HG03439 (cell line): ENCODE data around the gene GAPDH.
A peak's percentile ranks its signal among the peaks of the same experiment; 100 is the strongest.
"Not testable (repeated sequence)": the region's sequence is repeated elsewhere in the genome, so short reads cannot be mapped to it uniquely, and the experiment has no call there.

Experiments
- ATAC-seq: cut with Tn5 transposase; IDR thresholded peaks from one replicate; pipeline ENCODE4 v1.9.1; 2021; ENCODE audit warnings: mild to moderate bottlenecking, moderate library complexity; ENCODE audit not compliant: unreplicated experiment

The GAPDH gene

DNA sequence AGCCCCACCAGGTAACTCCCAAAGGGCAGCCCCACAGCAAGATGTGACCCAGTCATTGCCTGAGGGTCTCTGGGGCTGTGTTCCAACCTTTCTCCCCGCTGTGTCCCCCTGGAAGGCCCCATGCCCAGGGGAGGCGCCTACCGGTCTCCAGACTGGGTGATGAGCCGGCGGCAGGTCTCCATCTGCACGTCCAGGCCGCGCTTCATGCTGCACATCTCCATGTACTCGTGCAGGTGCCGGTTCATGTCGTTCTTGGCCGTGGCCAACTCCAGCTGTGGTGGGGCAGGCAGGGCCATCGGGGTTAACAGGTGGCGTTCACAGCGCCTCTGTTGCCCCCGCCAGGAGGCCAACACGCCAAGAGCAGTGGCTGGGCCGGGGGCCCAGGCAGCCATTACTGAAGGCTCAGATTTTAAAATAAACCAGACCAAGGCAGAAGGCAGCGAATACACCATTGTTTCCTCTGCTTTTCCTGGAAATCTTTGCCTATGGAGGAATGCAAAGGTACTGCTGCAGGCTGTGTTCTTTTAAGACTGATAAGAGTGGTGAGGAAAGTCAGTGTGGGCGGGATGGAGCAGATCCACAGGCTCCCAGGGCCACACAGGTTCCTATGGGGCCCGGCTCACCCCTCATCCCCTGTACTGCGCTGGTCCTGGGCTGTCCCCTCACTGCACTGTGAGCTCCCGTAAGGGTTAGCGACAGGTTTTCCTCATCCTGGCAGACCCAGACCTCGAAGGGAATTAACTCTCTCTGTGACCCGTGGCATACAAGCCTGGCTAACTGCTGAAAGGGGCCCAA lies 7.3 kb downstream of the GAPDH start:
- ATAC-seq, result no peak

DNA sequence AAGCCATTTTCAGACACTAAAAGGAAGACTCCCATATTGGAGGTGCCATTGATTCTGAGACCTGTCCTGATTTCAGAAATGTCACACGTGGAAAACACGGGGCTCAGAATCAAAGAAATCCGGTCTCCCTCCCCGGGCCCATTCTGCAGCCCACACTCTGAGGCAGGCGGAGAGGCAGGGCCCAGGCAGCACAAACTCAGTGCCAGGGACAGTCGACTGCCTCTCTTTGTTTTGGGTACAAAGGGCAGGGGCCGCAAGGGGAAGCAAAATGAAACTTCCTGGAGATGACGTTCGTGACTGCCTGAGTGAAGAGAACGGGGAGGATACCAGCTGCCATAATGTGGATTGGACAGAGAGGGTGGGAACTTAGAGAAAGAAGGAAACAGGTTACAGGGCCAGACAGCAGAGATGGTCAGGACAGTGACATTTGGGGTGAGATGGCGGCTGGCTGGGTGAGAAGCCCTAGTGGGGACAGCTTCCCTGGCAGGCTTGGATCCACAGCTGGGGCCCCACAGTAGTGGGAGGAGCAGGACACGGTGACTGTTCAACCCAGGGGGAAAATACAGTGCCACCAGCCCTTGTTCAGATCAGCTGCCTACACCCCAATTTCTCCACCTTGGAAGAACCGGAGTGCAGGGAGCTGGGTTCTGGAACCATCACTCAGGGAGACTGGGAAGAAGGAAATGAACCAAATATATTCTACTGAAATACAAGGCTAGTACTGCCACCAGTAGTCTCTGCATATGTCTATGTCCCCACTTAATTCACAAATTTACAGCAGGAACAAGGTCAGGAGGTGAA lies 8.1 kb downstream of the GAPDH start:
- ATAC-seq, result no peak

DNA sequence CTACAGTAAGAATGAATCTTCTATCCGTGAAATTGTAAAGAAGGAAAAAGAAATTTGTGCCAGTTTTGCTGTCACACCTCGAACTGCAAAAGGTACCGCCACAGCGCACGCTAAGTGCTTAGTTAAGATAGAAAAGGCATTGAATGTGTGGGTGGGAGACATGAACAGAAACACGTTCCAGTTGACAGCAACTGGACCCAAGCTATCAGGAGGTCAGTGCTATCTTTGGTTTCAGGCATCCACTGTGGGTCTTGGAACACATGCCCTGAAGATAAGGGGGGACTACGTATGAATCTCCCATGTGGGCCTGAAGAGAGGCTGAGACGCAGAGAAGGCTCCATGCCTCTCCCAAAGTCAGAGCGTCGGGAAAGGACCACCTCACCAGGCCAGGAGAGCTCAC lies 11.7 kb downstream of the GAPDH start:
- ATAC-seq, result no peak

DNA sequence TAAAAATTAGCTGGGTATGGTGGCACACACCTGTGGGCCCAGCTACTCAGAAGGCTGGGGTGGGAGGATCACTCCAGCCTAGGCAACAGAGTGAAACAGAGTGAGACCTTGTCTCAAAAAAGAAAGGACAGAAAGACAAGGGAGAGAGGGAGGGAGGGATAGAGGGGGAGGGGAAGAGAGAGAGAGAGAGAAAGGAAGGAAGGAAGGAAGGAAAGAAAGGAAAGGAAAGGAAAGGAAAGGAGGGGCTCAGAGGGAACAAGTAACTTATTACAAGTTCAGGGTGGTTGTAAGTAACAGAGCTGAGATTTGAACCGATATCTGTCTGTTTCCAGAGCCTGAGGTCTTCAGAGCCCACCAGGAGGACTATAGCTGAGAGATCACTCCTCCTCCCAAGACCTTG lies 13.2 kb downstream of the GAPDH start:
- no peak for ATAC-seq

DNA sequence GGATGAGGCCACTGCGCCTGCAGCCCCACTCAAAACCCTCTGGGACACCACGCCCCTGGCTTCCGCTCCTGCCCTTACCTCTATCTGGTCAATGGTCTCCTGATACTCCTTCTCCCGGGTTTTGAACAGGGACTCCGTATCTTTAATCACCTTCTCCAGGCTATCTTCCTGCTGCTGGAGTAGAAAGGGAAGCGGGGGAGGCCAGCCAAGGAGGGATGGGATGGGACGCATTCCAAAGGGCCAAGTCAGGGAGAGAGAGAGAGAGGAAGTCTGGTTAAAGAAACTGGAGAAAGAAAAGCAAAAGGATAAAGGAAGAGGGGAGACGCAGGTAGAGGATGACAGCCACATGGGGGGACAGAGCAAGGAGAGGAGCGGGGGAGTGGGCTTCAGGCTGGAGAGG lies 13.7 kb downstream of the GAPDH start:
- no peak for ATAC-seq

DNA sequence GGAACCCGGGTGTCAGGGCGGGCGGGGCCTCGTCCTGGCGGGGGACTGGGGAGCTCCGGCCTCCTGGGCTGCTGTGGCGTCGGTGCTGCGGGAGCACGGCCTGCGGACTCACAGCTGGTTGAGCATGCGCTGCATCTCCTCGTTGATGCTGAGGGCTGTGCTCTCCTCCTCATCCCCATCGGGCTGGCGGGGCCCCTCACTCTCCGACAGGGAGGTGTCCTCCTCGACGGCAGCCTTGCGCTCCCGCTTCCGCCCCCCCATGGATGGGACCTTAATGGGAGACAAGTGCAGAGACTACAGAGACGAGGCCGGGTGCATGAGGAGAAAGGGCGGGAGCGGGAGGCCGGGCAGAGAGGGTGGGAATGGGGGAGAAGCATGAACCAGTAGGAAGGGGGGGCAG lies 14.2 kb downstream of the GAPDH start:
- no peak for ATAC-seq

DNA sequence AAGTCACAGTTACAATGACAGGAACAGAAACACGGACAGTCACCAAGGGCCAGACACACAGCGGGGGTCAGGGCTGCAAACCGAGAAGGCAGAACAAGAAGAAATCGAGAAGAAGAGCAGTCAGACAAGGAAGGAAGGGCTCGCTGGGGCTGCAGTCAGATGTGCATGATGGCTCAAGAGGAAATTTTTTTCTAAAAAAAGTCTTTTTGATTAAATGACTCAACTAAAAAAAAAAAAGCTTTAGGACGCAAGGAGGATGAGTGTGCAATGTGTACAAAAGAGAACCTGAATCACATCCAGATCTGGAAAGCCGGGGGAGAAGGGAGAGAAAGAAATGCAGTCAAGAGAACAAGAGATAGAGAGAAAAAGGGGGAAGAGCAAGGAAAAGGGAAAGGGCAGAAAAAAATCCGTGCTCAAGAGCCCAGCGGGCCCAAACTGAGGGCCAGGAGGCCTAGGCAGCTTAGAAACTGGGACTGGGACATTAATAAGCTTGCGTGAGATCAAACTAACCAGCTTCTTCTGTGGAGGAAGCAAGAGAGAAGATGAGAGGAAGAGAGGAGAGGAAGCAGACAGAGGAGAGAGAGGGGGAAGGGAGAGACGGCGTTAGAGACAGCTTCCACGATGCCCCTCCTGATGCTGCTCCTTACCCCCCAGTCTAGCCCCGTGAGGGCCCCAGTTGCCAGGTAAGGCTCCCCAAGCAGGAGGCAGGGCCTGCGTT lies 14.8 kb downstream of the GAPDH start:
- no peak for ATAC-seq

DNA sequence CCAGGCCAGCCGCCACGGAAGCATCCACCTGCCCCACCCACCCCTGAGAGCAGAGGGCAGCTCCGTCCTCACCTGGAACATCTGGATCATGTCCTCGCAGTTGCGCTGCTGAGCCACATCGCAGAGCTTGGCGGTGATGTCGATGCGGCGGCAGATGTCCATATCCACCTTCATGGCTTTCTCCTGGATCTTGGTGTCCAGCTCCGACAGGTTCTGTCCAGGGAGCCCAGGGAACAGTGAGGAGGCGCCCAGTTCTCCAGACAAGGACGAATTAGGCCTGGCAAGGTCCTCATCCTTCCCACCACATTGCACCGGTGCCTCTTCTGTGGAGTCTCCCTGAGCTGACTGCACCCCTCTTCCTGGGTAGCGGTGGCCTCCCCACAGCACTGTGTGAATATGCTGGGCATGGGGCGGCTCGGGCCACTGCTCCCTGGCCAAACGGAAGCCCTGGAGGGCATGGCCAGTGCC lies 15.4 kb downstream of the GAPDH start:
- ATAC-seq, result no peak

DNA sequence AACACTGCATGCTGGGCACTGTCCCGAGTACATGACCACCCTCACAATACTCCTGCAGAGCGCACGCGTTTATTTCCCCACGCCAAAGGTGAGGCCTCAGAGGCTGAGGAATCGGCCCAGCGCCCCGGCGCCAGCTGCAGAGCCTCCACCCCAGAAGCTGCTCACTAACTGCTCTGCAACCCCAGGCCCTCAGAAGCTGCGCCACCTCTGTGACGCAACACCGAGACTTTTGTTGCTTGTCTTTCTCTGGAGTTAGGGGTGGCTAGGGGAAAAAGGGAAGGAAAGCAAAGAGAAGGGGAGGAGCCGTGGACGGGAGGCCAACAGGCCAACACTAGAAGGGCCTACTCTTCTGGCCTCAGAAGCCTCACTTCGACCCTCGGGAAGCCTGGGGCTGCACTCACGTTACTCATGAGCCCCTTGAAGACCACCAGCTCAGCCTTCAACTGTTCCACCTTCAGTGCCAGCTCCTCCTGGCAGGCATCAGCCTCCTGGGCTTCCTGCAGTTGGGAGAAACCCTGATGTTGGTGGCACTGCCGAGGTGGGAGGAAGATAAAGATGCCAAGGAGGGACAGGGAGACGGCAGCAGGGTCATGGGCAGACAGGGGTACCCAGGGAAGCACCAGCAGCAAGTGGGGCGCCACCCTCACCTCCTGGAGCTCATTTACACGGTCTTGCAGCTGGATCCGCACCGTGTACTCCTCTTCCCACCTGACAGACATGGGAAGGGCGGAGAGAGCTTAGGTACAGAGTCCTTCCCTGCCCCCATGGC lies 16.2 kb downstream of the GAPDH start:
- no peak for ATAC-seq

DNA sequence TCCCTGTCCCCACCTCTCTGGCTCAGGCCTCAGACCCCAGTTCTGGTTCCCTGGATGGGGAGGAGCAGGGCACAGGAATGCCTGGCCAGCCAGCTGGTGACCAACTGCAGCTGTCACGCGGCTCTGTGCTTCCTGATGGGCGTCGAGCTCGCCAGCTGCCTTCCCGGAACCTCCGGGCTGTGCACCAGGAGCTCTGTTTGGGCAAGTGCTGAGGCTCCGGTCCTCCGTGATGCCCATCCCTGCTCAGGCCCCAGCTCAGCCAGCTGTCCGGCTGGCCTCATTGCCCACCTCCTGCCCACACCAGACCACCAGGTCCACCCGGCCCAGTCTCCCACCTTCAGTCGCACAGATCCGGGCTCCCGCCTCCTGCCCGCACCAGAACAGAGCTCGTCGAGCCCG lies 16.7 kb downstream of the GAPDH start:
- no peak for ATAC-seq

DNA sequence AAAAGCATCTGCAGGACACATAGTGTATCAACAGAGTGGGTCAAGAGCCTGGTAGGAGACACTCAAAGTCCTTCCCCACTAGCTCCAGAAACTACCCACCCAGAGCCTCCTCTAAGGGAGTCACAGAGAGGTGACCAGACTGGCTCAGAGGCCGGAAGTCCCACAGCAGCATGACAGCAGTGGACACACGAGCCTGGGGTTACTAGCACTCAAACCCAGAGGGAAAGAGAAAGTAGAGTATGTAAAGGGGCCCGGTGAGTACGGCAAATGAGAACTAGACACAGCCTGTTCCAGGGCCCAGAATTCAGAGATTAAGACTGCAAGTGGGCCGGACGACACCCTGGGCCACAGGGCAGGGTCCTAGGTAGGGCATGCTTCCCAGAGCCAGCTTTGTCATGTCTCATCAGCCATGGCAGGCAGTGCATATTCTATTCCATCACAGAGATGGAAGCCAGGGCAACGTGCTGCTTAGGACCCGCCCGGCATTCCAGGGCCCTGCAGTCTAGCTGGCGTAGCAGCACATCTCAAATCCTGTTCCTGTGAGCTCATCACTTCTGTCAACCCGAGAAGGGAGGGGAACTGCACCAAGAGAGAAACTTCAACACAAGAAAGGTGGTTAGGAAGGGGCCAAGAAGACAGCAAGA lies 17.3 kb downstream of the GAPDH start:
- ATAC-seq, result no peak

DNA sequence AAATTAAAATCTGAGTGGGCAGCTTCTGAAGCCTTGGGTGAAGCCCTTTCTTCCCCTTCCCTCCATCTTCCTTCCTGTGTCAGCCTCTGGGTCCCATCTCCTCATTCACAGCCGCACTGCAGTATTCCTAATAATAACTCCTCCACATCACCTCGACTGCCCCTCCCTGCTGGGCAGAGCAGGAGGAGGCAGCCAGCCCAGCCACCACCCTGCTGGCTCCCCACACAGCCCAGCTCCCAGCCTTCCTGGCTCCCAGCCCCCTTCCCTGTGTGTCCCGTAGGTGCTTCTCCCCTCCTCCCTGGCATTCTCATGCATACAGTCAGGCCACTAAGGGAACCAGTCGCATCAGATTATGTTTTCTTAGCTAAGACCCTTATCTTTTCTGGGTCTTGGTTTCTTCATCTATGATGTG lies 17.8 kb downstream of the GAPDH start:
- ATAC-seq, result no peak

DNA sequence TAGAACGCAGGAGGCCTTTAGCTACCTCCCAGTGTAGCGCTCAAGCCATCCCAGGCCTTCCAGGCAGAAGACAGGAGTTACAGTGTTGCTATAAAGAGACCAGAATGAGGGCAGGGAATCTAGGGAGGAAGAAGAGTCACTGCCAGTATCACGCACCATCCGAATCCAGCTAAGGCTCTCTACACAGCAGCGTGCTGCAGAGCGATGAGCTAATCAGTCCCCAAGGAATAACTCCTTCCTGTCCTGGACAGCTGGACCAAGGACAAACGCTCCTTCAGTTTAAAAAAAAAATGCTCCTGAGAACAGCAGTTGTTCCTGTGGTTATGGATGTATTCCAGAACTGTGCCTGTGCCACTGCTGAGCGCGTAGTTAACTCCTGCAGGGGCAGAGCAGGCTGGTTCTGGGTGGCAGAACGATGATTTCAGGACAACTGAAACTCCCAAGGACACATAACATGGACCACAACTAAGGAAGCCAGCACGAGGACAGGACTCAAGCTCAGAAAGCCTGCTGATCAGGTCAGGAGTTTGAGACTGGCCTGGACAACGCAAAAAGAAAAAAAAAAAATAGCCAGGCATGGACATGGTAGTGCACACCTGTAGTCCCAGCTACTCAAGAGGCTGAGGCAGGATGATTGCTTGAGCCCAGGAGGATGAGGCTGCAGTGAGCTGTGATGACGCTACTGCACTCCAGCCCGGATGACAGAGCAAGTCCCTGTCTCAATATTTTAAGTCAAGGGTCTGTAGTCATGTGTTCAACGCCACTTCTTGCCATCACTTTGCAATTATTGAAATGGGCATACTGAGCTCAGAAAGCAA lies 18.9 kb downstream of the GAPDH start:
- no peak for ATAC-seq

DNA sequence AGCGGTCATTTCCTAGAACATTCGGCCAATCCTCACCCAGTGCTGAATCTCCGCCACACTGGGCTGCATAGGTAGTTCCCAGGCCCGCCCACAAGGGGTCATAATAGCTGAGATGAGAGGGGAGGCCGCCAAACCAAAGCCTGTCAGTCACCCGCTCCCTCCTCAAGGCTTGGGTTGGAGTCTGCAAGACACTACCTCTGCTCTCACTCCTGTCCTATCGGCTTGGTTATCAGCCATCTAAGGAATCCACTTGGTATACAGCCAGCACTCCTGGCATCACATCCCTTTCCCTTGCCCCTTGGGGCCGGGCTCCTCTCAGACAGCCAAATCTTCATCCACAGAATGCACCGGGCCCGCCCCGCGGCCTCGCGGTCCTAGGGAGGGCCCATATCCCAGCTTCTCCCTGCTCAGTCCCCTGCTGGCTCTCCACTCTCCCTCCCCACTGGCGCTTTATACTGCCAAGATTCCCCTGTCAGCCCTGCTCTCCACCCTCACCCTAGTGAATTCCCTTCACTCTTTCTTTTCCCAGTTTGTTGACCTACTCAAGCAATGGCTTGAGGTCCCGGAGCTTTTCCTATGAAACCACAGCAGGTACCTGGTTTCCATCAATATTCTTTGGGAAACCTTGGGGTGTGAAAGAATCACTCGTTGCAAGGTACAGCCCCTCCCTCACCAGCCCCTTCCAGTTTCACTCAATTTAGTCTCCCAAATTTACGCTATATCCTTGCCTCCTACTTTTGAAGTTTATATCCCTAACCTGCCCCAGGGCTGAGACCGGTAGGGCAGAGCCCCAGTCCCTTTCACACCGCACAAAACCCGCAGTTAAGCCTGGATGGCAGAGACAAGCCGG lies 20.1 kb downstream of the GAPDH start:
- ATAC-seq, result peak; percentile 49

DNA sequence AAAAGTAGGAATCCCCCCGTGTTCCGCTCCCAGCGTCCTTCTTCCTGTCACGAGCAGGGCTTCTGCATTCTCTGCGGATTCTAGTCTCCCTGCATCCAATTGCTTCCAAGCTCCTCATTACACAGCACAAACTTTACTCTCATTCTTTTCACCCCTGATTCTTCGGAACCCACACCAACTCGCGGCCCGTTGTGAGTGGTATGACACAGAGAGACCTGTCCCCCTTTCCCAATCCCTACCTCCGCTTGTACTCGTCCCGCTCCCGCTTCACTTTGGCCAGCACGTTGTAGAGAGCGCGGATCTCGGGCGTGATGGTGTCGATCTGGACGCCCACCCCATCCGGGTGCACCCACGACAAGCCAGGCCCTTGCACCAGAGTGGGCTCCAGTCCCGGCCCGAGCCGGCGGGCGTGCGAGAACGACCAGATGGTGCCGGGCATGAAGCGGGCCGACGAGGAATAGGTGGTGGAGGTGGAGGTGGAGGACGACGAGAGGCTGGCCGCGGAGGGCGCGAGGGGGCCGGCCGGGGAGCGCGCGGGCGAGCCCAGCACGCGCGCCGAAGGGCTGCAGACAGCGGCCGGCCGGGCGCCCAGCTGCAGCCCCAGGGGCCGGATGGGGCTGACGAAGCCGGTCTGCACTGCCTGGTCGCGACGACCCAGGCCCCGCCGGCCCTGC lies 20.8 kb downstream of the GAPDH start:
- ATAC-seq, result peak; percentile 15

DNA sequence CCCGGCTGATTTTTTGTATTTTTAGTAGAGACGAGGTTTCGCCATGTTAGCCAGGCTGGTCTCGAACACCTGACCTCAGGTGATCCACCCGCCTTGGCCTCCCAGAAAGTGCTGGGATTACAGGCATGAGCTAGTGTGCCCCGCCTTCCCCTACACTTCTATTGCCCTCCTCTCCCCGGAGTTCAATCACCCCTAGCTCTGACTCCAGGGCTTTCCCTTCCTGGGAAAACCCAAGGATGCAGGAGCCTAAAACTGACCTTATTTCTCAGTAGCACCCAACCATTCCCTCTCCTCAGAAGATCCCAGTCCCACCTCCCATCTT lies 22.1 kb downstream of the GAPDH start:
- ATAC-seq, result not testable (repeated sequence)

DNA sequence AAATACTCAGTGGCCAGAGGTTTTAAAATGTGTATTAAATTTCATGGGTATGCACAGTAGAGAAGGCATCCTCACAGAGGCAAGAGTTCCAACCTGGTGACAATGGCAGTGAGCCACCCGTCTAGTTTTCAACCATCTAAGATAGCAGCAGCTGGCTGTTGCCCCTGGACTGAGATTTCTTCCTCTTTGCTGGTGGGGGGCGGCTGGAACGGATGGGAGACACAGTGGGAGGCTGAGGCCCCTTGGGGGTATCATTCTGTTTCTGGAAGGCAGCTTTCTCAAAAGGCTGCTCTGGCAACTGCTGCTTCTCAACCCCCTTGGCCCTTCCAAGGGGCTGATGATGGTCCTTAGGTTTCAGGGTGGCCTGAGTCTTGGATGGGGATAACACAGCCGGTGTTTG lies 22.5 kb downstream of the GAPDH start:
- no peak for ATAC-seq
